Heart left ventricle (tissue), 16 donors: ENCODE measurements around the gene FBLN2. TPM values are rescaled to one million over a fixed set of nuclear protein-coding genes. Genes with fewer than 3 reads are reported as not detected.

Source experiments
- ATAC-seq, 4 donors: fragments of 200-7000 bp; cut with Tn5 transposase; one replicate each; pipeline ENCODE4 v1.9.1; 2020 to 2022; ENCODE audit warnings: moderate library complexity in 4 of 4, mild to moderate bottlenecking in 3 of 4, moderate number of reproducible peaks in 1 of 4
- DNase-seq, 5 donors: peaks; one replicate each; pipeline ENCODE4 v3.0.0-alpha.2; 2020
- H3K27ac ChIP-seq, 12 donors: fragments of 200-600 bp; sonication (generic) in 4 of 12; one replicate each; pipeline versions ENCODE4 v1.5.0 to v1.8.0; 2016 to 2022; ENCODE audit warnings: mild to moderate bottlenecking in 2 of 12
- H3K27me3 ChIP-seq, 9 donors: fragments of 200-600 bp; sonication (generic) in 2 of 9; one replicate each; pipeline versions ENCODE4 v1.5.1 to v1.8.0; 2016 to 2022; ENCODE audit warnings: mild to moderate bottlenecking in 3 of 9
- H3K36me3 ChIP-seq, 9 donors: fragments of 200-600 bp; sonication (generic) in 2 of 9; one replicate each; pipeline versions ENCODE4 v1.5.0 to v1.8.0; 2018 to 2022; ENCODE audit warnings: mild to moderate bottlenecking in 2 of 9
- H3K4me1 ChIP-seq, 12 donors: fragments of 200-600 bp; sonication (generic) in 4 of 12; one replicate each; pipeline versions ENCODE4 v1.5.0 to v1.8.0; 2016 to 2022; ENCODE audit warnings: mild to moderate bottlenecking in 3 of 12
- H3K4me3 ChIP-seq, 12 donors: fragments of 200-600 bp; sonication (generic) in 4 of 12; one replicate each; pipeline versions ENCODE4 v1.5.0 to v1.8.0; 2017 to 2022; ENCODE audit warnings: mild to moderate bottlenecking in 9 of 12, moderate library complexity in 4 of 12
- H3K9me3 ChIP-seq, 12 donors: fragments of 200-600 bp; sonication (generic) in 4 of 12; one replicate each; pipeline versions ENCODE4 v1.5.0 to v1.8.0; 2016 to 2022; ENCODE audit warnings: mild to moderate bottlenecking in 1 of 12
- POLR2A ChIP-seq, 2 donors: fragments of 450-650 bp; IDR thresholded peaks; one replicate each; pipeline ENCODE4 v1.6.1; 2017; ENCODE audit warnings: antibody characterized with exemption in 2 of 2, mild to moderate bottlenecking in 2 of 2, moderate library complexity in 2 of 2
- WGBS, 4 donors: extraction: QIAGEN DNeasy Blood & Tissue Kit in 2 of 4; methylation state at CpG; one replicate each; pipeline versions ENCODE4 v1.1.5 to v1.1.7; 2013 to 2018; 5-methylcytosine and 5-hydroxymethylcytosine counted together
- intact Hi-C, 10 donors: fragments of 100-400 bp; cut with DNase I; formaldehyde crosslinking; loops; one replicate each; pipeline versions ENCODE4 v1.11.1 to v1.14.2; 2022
- polyA plus RNA-seq, 2 donors: library from polyadenylated mRNA; stranded (reverse); fragments of 200-250 nt; gene quantifications; one replicate each; pipeline ENCODE4 v1.2.3, GENCODE V29; 2013
- total RNA-seq, 9 donors: library from RNA; depleted of rRNA in 2 of 9; stranded (reverse); fragments of >200 nt in 2 of 9; fragmentation: NEBNext Ultra II Directional in 3 of 9; extraction: Animal tissue kit (Norgen Biotek cat#: 25700) in 3 of 9; gene quantifications; one replicate each; pipeline versions ENCODE4 v1.1.0 to v1.2.4, GENCODE V29; 2016 to 2023
- TF ChIP-seq, protein P1 (sequence below), 12 donors: fragments of 200-600 bp; sonication (generic) in 4 of 12; IDR thresholded peaks; one replicate each; pipeline versions ENCODE4 v1.5.0 to v1.8.0; 2018 to 2022; ENCODE audit warnings: antibody characterized with exemption in 12 of 12, mild to moderate bottlenecking in 5 of 12
- donor health status: ischemic (EF 13 %, LVEDD 7.1; RV severe dilation, severe dysfunction).
- donor health status: healthy with polysubstance abuse.
- donor health status: DM: no; HTN: yes; CAD: no.
- donor health status: DM: no; HTN: no; CAD: no.
- donor health status: ischemic (EF 25% LVEDD 6.9; RV normal size, moderate dysfunction).
- donor health status: ischemic (EF 25% LVEDD 5.7; RV mildly dilated, moderate dysfunction).
- donor health status: healthy.
- donor health status: DM: yes; HTN: yes; CAD: no.
- donor health status: ischemic (EF 35%, LVEDD 5.7; RV mildly dilated, moderate dysfunction).
- donor health status: nonischemic (EF 11% LVEDD 7.7; RV severe dilation, severe dysfunction).
- donor health status: DM: yes; HTN: yes; CAD: no.
- donor health status: PGD.
- donor health status: ischemic (EF 29% LVEDD 5.4; RV normal size, mild dysfunction).
- donor health status: nonischemic (EF 23%, LVEDD 6.1; RV moderate dilation, normal function).

The FBLN2 gene
- total and polyA plus RNA-seq, 11 donors, result 16.5 to 118 (median 42.7) TPM

DNA sequence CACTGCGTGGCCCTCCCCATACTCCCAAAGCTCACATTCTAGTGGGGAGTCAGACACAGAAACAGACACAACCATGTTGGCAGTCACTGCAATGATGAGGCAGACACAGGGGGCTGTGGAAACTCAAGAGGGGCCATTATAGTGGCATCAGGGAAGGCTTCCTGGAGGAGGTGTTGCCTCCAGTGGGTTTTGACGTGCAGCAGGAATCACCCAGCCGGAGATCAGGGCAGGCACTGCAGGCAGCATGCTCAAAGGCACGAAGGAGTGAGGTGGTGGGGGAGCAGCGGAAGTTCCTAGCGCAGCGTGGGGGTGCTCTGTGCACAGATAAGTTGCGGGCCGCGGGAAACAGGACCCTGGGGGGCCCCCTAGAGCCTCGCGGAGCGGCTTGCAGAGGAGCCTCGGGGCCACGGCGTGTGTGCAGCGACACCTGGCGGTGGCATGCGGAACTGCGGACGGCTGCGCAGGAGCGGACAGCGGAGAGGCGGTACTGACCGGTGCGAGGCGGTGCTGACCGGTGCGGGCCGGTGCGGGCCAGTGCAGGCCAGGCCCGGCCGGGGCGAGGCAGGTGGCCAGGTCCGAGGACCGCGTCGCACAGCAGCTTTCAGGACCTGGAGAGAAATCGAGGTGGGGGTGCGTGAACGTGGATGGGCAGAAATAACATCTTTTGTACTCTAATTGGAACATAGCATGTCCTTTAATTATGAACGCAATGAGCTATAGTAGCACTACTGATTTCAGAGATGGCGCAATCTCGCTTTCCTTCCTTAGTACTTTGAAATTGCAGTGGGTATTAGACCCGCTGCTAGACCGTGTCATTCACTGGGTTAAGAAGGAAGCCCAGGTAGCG, 101.5 kb downstream of the FBLN2 start:
- no peak for TF ChIP-seq POLR2A (IDR thresholded peaks at IDR 0.05)
- TF ChIP-seq, protein P1, sequence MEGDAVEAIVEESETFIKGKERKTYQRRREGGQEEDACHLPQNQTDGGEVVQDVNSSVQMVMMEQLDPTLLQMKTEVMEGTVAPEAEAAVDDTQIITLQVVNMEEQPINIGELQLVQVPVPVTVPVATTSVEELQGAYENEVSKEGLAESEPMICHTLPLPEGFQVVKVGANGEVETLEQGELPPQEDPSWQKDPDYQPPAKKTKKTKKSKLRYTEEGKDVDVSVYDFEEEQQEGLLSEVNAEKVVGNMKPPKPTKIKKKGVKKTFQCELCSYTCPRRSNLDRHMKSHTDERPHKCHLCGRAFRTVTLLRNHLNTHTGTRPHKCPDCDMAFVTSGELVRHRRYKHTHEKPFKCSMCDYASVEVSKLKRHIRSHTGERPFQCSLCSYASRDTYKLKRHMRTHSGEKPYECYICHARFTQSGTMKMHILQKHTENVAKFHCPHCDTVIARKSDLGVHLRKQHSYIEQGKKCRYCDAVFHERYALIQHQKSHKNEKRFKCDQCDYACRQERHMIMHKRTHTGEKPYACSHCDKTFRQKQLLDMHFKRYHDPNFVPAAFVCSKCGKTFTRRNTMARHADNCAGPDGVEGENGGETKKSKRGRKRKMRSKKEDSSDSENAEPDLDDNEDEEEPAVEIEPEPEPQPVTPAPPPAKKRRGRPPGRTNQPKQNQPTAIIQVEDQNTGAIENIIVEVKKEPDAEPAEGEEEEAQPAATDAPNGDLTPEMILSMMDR (IDR thresholded peaks at IDR 0.05), result peak in 11 of 12 donors; percentile 97 to 100 (median 99)
- Histone ChIP-seq H3K4me3 (peak overlapping the region in 1 of 12 donors; percentile 12), H3K4me1 (peaks cover 0 to 30% (median 11%) of the 10 kb centered on the region in 12 donors), H3K36me3 (no peaks in the 10 kb centered on the region), H3K9me3 (no peaks in the 10 kb centered on the region), H3K27me3 (peaks cover 0 to 34% (median 7%) of the 10 kb centered on the region in 9 donors), H3K27ac (no peak overlapping the region)
- DNase-seq, result peak; percentile 63 to 88 (median 72)
- WGBS, 4 donors, result 18 to 40% (median 20%) methylated on average over 20 to 48 of the region's 48 CpGs
- peak; percentile 34 to 78 (median 72) for ATAC-seq
- intact Hi-C loops, result loop anchor here in 6 of 10 donors (1.0 to 10.0 kb wide), 8 partner anchors 346 to 814 kb away; partner anchors contain the start of genes CHCHD4 (in 1 of the 6), LSM3 (in 1 of the 6), TMEM43 (in 1 of the 6) and XPC (in 1 of the 6)

- no peak for ATAC-seq
- Histone ChIP-seq H3K4me3 (no peak overlapping the region), H3K9me3 (no peaks in the 10 kb centered on the region), H3K27me3 (peaks cover 0 to 36% (median 7%) of the 10 kb centered on the region in 9 donors), H3K4me1 (peaks cover 0 to 30% (median 12%) of the 10 kb centered on the region in 12 donors), H3K36me3 (no peaks in the 10 kb centered on the region), H3K27ac (no peak overlapping the region)
- no peak for TF ChIP-seq POLR2A (IDR thresholded peaks at IDR 0.05)
- TF ChIP-seq, protein P1 (IDR thresholded peaks at IDR 0.05), result no peak
- 89 to 91% (median 90%) methylated on average over 9 of the region's 9 CpGs for WGBS, 4 donors
- intact Hi-C loops, result loop anchor here in 5 of 10 donors (5.0 to 10.0 kb wide), 7 partner anchors 346 to 814 kb away; partner anchors contain the start of genes CHCHD4 (in 1 of the 5), LSM3 (in 1 of the 5), TMEM43 (in 1 of the 5) and XPC (in 1 of the 5)
- DNase-seq, result peak in 1 of 5 donors; percentile 31
These were observed 102.1 kb downstream of the FBLN2 start for GRCh38 chr3:13651057-13651400.

- Histone ChIP-seq H3K27ac (no peak overlapping the region), H3K4me3 (no peak overlapping the region), H3K27me3 (peaks cover 0 to 30% (median 7%) of the 10 kb centered on the region in 9 donors), H3K9me3 (no peaks in the 10 kb centered on the region), H3K36me3 (no peaks in the 10 kb centered on the region), H3K4me1 (peaks cover 0 to 30% (median 12%) of the 10 kb centered on the region in 12 donors)
- intact Hi-C loops, result loop anchor here in 5 of 10 donors (5.0 to 10.0 kb wide), 7 partner anchors 347 to 813 kb away; partner anchors contain the start of genes CHCHD4 (in 1 of the 5), LSM3 (in 1 of the 5), TMEM43 (in 1 of the 5) and XPC (in 1 of the 5)
- TF ChIP-seq, protein P1 (IDR thresholded peaks at IDR 0.05), result no peak
- TF ChIP-seq POLR2A (IDR thresholded peaks at IDR 0.05), result no peak
- DNase-seq (no peak), ATAC-seq (no peak)
- WGBS, 4 donors, result 84 to 91% (median 88%) methylated on average over 12 of the region's 12 CpGs
These were observed 103.0 kb downstream of the FBLN2 start for GRCh38 chr3:13651775-13652428.
